HCT116 (cell line): ENCODE results near the gene SRL. TPM values are rescaled to one million over a fixed set of nuclear protein-coding genes. Genes with fewer than 3 reads are reported as not detected.

ENCODE experiments used
- ATAC-seq: fragments of 200-7000 bp; cut with Tn5 transposase; 2 replicates; pipeline ENCODE4 v1.9.1; 2020; ENCODE audit warnings: mild to moderate bottlenecking, moderate library complexity
- BruUV-seq: library from RNA; stranded (reverse); fragments of 400-500 nt; replicated peaks from 2 replicates; lab custom pipeline; 2021; lab: Mats Ljungman, UMichigan
- CTCF ChIA-PET: fragments of 300-600 bp; sonication (Branson Sonifier 250); formaldehyde crosslinking; loops from one replicate; lab custom pipeline; 2021; ENCODE audit warnings: antibody characterized with exemption; lab: Charles Lee
- POLR2A ChIA-PET: fragments of 300-600, 350-600 bp; sonication (Branson Sonifier 250); formaldehyde crosslinking; loops from one replicate; lab custom pipeline; 2021; ENCODE audit warnings: antibody characterized with exemption; lab: Charles Lee
- RAD21 ChIA-PET, 2 experiments: fragments of 300-600 bp; sonication (Branson Sonifier 250); formaldehyde crosslinking; loops; one replicate each; lab custom pipeline; 2023; ENCODE audit warnings: low total read pairs in 2 of 2; ENCODE audit not compliant: uncharacterized antibody in 2 of 2, unreplicated experiment in 2 of 2, low non-redundant PET in 1 of 2; lab: Charles Lee
- DNase-seq: peaks from one replicate; pipeline ENCODE4 v3.0.0-alpha.2; 2010; ENCODE audit warnings: low read depth, low spot score
- H2AFZ ChIP-seq: fragments of 200-600 bp; shearing (Covaris generic), sonication (generic); 2 replicates; pipeline ENCODE4 v1.6.1; 2017; ENCODE audit warnings: low read depth, mixed run types, mixed read lengths, antibody characterized with exemption, low read length; ENCODE audit not compliant: poor library complexity, severe bottlenecking
- H3K27ac ChIP-seq: 2 replicates; pipeline ENCODE4 v1.5.1; 2012; ENCODE audit warnings: low read depth, low read length
- H3K27me3 ChIP-seq: fragments of 200-600 bp; sonication (generic); 2 replicates; pipeline ENCODE4 v1.6.1; 2016; ENCODE audit warnings: mixed run types, low read length, mixed read lengths; ENCODE audit not compliant: insufficient read depth
- H3K36me3 ChIP-seq, 2 experiments: fragments of 200-500 bp in 1 of 2; fragments of 200-600 bp in 1 of 2; sonication (Bioruptor generic) in 1 of 2; sonication (generic) in 1 of 2; 2 replicates each; pipeline versions ENCODE4 v1.5.1 to v1.6.1; 2014 to 2016; ENCODE audit warnings: low read length in 2 of 2, inconsistent platforms in 1 of 2, mixed read lengths in 1 of 2, mixed run types in 1 of 2; ENCODE audit not compliant: insufficient read depth in 2 of 2, control insufficient read depth in 1 of 2
- H3K4me1 ChIP-seq, 2 experiments: fragments of 200-600 bp in 1 of 2; sonication (generic) in 1 of 2; 2 replicates each; pipeline versions ENCODE4 v1.5.1 to v1.6.1; 2012 to 2017; ENCODE audit warnings: low read length in 2 of 2, inconsistent platforms in 1 of 2, mild to moderate bottlenecking in 1 of 2, mixed read lengths in 1 of 2, mixed run types in 1 of 2, moderate library complexity in 1 of 2; ENCODE audit not compliant: insufficient read depth in 2 of 2, control insufficient read depth in 1 of 2
- H3K4me2 ChIP-seq: fragments of 200-600 bp; sonication (generic); 2 replicates; pipeline ENCODE4 v1.6.1; 2017; ENCODE audit warnings: mixed run types, low read length, mixed read lengths
- H3K4me3 ChIP-seq, 2 experiments: fragments of 200-600 bp in 1 of 2; sonication (generic) in 1 of 2; replicated peaks in 1 of 2; 2 replicates each; pipeline ENCODE4 v1.5.1; 2011 to 2016; ENCODE audit warnings: low read length in 2 of 2, control low read depth in 1 of 2, low read depth in 1 of 2, mild to moderate bottlenecking in 1 of 2, mixed read lengths in 1 of 2, mixed run types in 1 of 2
- H3K79me2 ChIP-seq: fragments of 200-600 bp; sonication (generic); 2 replicates; pipeline ENCODE4 v1.6.1; 2017; ENCODE audit warnings: mild to moderate bottlenecking, mixed run types, low read length, moderate library complexity, mixed read lengths; ENCODE audit not compliant: insufficient read depth
- H3K9ac ChIP-seq: fragments of 200-600 bp; sonication (generic); 2 replicates; pipeline ENCODE4 v1.6.1; 2016; ENCODE audit warnings: low read length, mixed read lengths
- H3K9me2 ChIP-seq: fragments of 200-600 bp; sonication (generic), shearing (Covaris generic); 2 replicates; pipeline ENCODE4 v1.6.1; 2017; ENCODE audit warnings: mixed run types, mild to moderate bottlenecking, moderate library complexity; ENCODE audit not compliant: insufficient read depth
- H3K9me3 ChIP-seq, 2 experiments: fragments of 200-500 bp in 1 of 2; fragments of 200-600 bp in 1 of 2; sonication (Bioruptor generic) in 1 of 2; sonication (generic) in 1 of 2; 2 replicates each; pipeline ENCODE4 v1.6.1; 2014 to 2017; ENCODE audit warnings: low read length in 2 of 2, mixed read lengths in 2 of 2, inconsistent platforms in 1 of 2, low read depth in 1 of 2, mild to moderate bottlenecking in 1 of 2, mixed run types in 1 of 2, moderate library complexity in 1 of 2; ENCODE audit not compliant: control insufficient read depth in 1 of 2, insufficient read depth in 1 of 2
- H4K20me1 ChIP-seq: fragments of 200-600 bp; sonication (generic), shearing (Covaris generic); 2 replicates; pipeline ENCODE4 v1.6.1; 2017; ENCODE audit warnings: mixed run types, mild to moderate bottlenecking, moderate library complexity; ENCODE audit not compliant: insufficient read depth
- ATF3 ChIP-seq: IDR thresholded peaks from 2 replicates; pipeline ENCODE4 v1.6.1; 2012
- CBX3 ChIP-seq: IDR thresholded peaks from 2 replicates; pipeline ENCODE4 v1.6.1; 2012; ENCODE audit warnings: low read depth
- CEBPB ChIP-seq: IDR thresholded peaks from 2 replicates; pipeline ENCODE4 v1.6.1; 2012; ENCODE audit warnings: low read depth
- CTCF ChIP-seq, 3 experiments: fragments of 200-600 bp in 1 of 3; sonication (generic) in 1 of 3; IDR thresholded peaks in 2 of 3; conservative IDR thresholded peaks in 1 of 3; 2 replicates each; pipeline ENCODE4 v1.5.1; 2012 to 2017; ENCODE audit warnings: low read depth in 2 of 3, low read length in 2 of 3, antibody characterized with exemption in 1 of 3, borderline replicate concordance in 1 of 3, control low read depth in 1 of 3, mild to moderate bottlenecking in 1 of 3, mixed read lengths in 1 of 3, mixed run types in 1 of 3, moderate library complexity in 1 of 3; ENCODE audit not compliant: insufficient read depth in 1 of 3
- EGR1 ChIP-seq: IDR thresholded peaks from 2 replicates; pipeline ENCODE4 v1.6.1; 2012; ENCODE audit warnings: low read depth
- EZH2 ChIP-seq: fragments of 200-600 bp; sonication (generic); IDR thresholded peaks from 2 replicates; pipeline ENCODE4 v1.6.1; 2017; ENCODE audit warnings: antibody characterized with exemption, mixed run types
- EZH2phosphoT487 ChIP-seq: fragments of 200-600 bp; IDR thresholded peaks from 2 replicates; pipeline ENCODE4 v1.6.1; 2018; ENCODE audit warnings: antibody characterized with exemption, borderline replicate concordance
- FOSL1 ChIP-seq: IDR thresholded peaks from 2 replicates; pipeline ENCODE4 v1.6.1; 2012; ENCODE audit warnings: low read depth
- POLR2A ChIP-seq: IDR thresholded peaks from 2 replicates; pipeline ENCODE4 v1.7.0; 2011; ENCODE audit warnings: borderline replicate concordance; ENCODE audit not compliant: insufficient read depth, insufficient read length; ENCODE audit errors: extremely low read depth
- RAD21 ChIP-seq: IDR thresholded peaks from 2 replicates; pipeline ENCODE4 v1.6.1; 2012; ENCODE audit warnings: low read depth, mild to moderate bottlenecking
- SIN3A ChIP-seq: IDR thresholded peaks from 2 replicates; pipeline ENCODE4 v1.6.1; 2012; ENCODE audit warnings: low read depth
- SP1 ChIP-seq: IDR thresholded peaks from 2 replicates; pipeline ENCODE4 v1.6.1; 2012; ENCODE audit warnings: low read depth
- SRF ChIP-seq: IDR thresholded peaks from 2 replicates; pipeline ENCODE4 v1.6.1; 2012; ENCODE audit warnings: low read depth
- TCF7L2 ChIP-seq: IDR thresholded peaks from 2 replicates; pipeline ENCODE4 v1.7.0; 2011; ENCODE audit warnings: borderline replicate concordance, inconsistent platforms; ENCODE audit not compliant: insufficient read depth, insufficient read length; ENCODE audit errors: extremely low read depth
- YY1 ChIP-seq: IDR thresholded peaks from 2 replicates; pipeline ENCODE4 v1.6.1; 2011; ENCODE audit warnings: low read length, low read depth, moderate library complexity, mild to moderate bottlenecking; ENCODE audit not compliant: insufficient replicate concordance; ENCODE audit errors: extremely low read depth
- ZBTB33 ChIP-seq: IDR thresholded peaks from 2 replicates; pipeline ENCODE4 v1.6.1; 2011; ENCODE audit warnings: mild to moderate bottlenecking, low read length, moderate library complexity; ENCODE audit not compliant: insufficient replicate concordance; ENCODE audit errors: extremely low read depth
- ZNF274 ChIP-seq: fragments of 200-500 bp; sonication (Bioruptor generic); IDR thresholded peaks from 2 replicates; pipeline ENCODE4 v1.6.1; 2014; ENCODE audit warnings: mild to moderate bottlenecking, low read depth, low read length, inconsistent platforms
- intact Hi-C: fragments of 100-400 bp; cut with micrococcal nuclease; formaldehyde crosslinking; loops from 2 replicates; pipeline ENCODE4 v1.10.0; 2022
- total RNA-seq: library from RNA; stranded (reverse); gene quantifications from one replicate; pipeline ENCODE4 v1.2.1, GENCODE V29; 2021; ENCODE audit not compliant: unreplicated experiment
- TF ChIP-seq, protein P1 (sequence below): IDR thresholded peaks from 2 replicates; pipeline ENCODE4 v1.6.1; 2012

Gene SRL
- total RNA-seq, 1 experiment from 2014 or later = not detected

GRCh38 chr16:4166821-4167220 lies 75.1 kb downstream of the SRL start:
- Histone ChIP-seq H3K27ac (no peak overlapping the region), H3K4me2 (no peak overlapping the region), H3K79me2 (no peaks in the 10 kb centered on the region), H2AFZ (no peak overlapping the region), H3K27me3 (no peaks in the 10 kb centered on the region), H3K4me1 (peaks cover 0 to 4% of the 10 kb centered on the region in 2 experiments; a peak in 1 of 4 replicates), H3K36me3 (no peaks in the 10 kb centered on the region), H3K9me2 (no peaks in the 10 kb centered on the region), H3K9me3 (no peaks in the 10 kb centered on the region), H3K9ac (no peak overlapping the region), H3K4me3 (no peak overlapping the region), H4K20me1 (no peaks in the 10 kb centered on the region)
- ChIA-PET RAD21 (no interaction called here), CTCF (no interaction called here), POLR2A (interaction anchor here (0.6 kb wide), 1 partner anchor 238 kb away, joined by 3 read pairs; no protein-coding TSS in a partner anchor)
- intact Hi-C loops = no loop called here
- DNase-seq (no peak), ATAC-seq (no peak)
- BruUV-seq = no TSS peak
- no peak for TF ChIP-seq ATF3
- TF ChIP-seq ZNF274 = no peak
- no peak for TF ChIP-seq EZH2phosphoT487
- no peak for TF ChIP-seq EGR1
- no peak for TF ChIP-seq POLR2A
- TF ChIP-seq CBX3 = no peak
- TF ChIP-seq YY1 = no peak
- TF ChIP-seq EZH2 = no peak
- TF ChIP-seq ZBTB33 = no peak
- TF ChIP-seq SIN3A = no peak
- TF ChIP-seq CTCF (IDR thresholded peaks at IDR 0.05 in 2 of 3, conservative IDR thresholded peaks at IDR 0.05 in 1 of 3; ENCODE audit: borderline replicate concordance in 1 of 3, insufficient read depth in 1 of 3, low read depth in 2 of 3, low read length in 2 of 3) = no peak
- TF ChIP-seq RAD21 = no peak
- TF ChIP-seq CEBPB = no peak
- TF ChIP-seq, protein P1, sequence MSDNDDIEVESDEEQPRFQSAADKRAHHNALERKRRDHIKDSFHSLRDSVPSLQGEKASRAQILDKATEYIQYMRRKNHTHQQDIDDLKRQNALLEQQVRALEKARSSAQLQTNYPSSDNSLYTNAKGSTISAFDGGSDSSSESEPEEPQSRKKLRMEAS = no peak
- TF ChIP-seq FOSL1 = no peak
- no peak for TF ChIP-seq SRF
- TF ChIP-seq TCF7L2 = no peak
- no peak for TF ChIP-seq SP1
